VCaP (cell line): ENCODE data around the gene COL2A1.

ENCODE experiments used
- H3K27ac ChIP-seq: fragments of 450-650 bp; 2 replicates; pipeline ENCODE4 v1.5.1; 2017
- CTCF ChIP-seq: fragments of 450-650 bp; conservative IDR thresholded peaks from 2 replicates; pipeline ENCODE4 v1.5.1; 2017; ENCODE audit warnings: mild to moderate bottlenecking, moderate library complexity

COL2A1 gene

GRCh38 chr12:47977772-47978597 is 26.3 kb downstream of the COL2A1 start:
- H3K27ac ChIP-seq = no peak overlapping the region
- TF ChIP-seq CTCF = no peak

- no peak overlapping the region for H3K27ac ChIP-seq
- no peak for TF ChIP-seq CTCF
Observed at GRCh38 chr12:47977046-47977771, 27.1 kb downstream of the COL2A1 start.

- TF ChIP-seq CTCF = no peak
- no peak overlapping the region for H3K27ac ChIP-seq
Observed at GRCh38 chr12:47975816-47976215, 28.5 kb downstream of the COL2A1 start.

- H3K27ac ChIP-seq = no peak overlapping the region
- TF ChIP-seq CTCF = no peak
Observed at GRCh38 chr12:47975036-47975620, 29.1 kb downstream of the COL2A1 start.

GRCh38 chr12:47973870-47974269 is 30.4 kb downstream of the COL2A1 start:
- no peak for TF ChIP-seq CTCF

GRCh38 chr12:47972895-47973294 is 31.4 kb downstream of the COL2A1 start:
- no peak overlapping the region; the same call in 1 of the 2 replicates for H3K27ac ChIP-seq

More at GRCh38 chr12:47973870-47974269, 30.4 kb downstream of the COL2A1 start:
- H3K27ac ChIP-seq = no peak overlapping the region

More at GRCh38 chr12:47972895-47973294, 31.4 kb downstream of the COL2A1 start:
- TF ChIP-seq CTCF = no peak
